Ascending aorta (tissue), 2 donors: ENCODE results near the gene MISFA. TPM values are rescaled to one million over a fixed set of nuclear protein-coding genes. Genes with fewer than 3 reads are reported as not detected.

Experiments
- DNase-seq, 2 donors: peaks; one replicate each; pipeline ENCODE4 v3.0.0-alpha.2; 2019; ENCODE audit warnings: low spot score in 2 of 2
- H3K27ac ChIP-seq, 2 donors: fragments of 200-600 bp; sonication (generic); one replicate each; pipeline ENCODE4 v1.5.1; 2016 to 2017; ENCODE audit warnings: mild to moderate bottlenecking in 1 of 2
- H3K27me3 ChIP-seq: fragments of 200-600 bp; sonication (generic); one replicate; pipeline ENCODE4 v1.5.1; 2017
- H3K36me3 ChIP-seq, 2 donors: fragments of 200-600 bp; sonication (generic); one replicate each; pipeline ENCODE4 v1.5.1; 2016
- H3K4me1 ChIP-seq, 2 donors: fragments of 200-600 bp; sonication (generic); one replicate each; pipeline ENCODE4 v1.5.1; 2016 to 2017; ENCODE audit warnings: mild to moderate bottlenecking in 1 of 2
- H3K4me3 ChIP-seq, 2 donors: fragments of 200-600 bp; sonication (generic); one replicate each; pipeline ENCODE4 v1.5.1; 2016 to 2017; ENCODE audit warnings: mild to moderate bottlenecking in 1 of 2
- H3K9me3 ChIP-seq, 2 donors: fragments of 200-600 bp; sonication (generic); one replicate each; pipeline ENCODE4 v1.5.1; 2016
- intact Hi-C: fragments of 100-400 bp; cut with DNase I; formaldehyde crosslinking; loops from one replicate; pipeline ENCODE4 v1.15.1; 2023
- total RNA-seq: library from RNA; depleted of rRNA; stranded (reverse); fragments of >200 nt; gene quantifications from one replicate; pipeline ENCODE4 v1.1.0, GENCODE V29; 2016
- TF ChIP-seq, protein P1 (sequence below), 3 experiments: fragments of 200-600 bp in 2 of 3; fragments of 450-650 bp in 1 of 3; sonication (generic) in 2 of 3; IDR thresholded peaks; one replicate each; pipeline ENCODE4 v1.5.1; 2016 to 2019; ENCODE audit warnings: antibody characterized with exemption in 3 of 3, mild to moderate bottlenecking in 1 of 3, moderate library complexity in 1 of 3

MISFA gene
- total RNA-seq, 1 donor from 2014 or later: not detected

DNA sequence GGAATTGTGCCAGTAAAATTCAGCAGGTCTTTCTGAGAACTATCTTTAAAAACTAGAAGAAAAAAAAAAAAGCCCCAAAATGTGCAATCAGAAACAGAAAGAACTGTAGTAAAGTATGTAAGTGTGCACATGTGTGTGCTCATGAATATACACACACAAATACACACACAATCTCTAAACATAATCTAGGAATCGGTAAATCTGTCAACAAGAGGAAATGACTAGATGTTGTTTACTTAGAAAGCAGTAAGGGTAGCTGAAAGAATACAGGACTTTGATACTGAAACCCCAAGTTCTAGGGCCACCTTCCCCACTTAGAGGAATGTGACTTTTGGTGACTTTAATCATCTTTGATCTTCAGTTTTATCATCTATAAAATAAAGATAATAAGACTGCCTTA, 24.2 kb upstream of the MISFA start:
- H3K27ac ChIP-seq: no peak overlapping the region
- no peaks in the 10 kb centered on the region for H3K4me1 ChIP-seq
- TF ChIP-seq, protein P1, sequence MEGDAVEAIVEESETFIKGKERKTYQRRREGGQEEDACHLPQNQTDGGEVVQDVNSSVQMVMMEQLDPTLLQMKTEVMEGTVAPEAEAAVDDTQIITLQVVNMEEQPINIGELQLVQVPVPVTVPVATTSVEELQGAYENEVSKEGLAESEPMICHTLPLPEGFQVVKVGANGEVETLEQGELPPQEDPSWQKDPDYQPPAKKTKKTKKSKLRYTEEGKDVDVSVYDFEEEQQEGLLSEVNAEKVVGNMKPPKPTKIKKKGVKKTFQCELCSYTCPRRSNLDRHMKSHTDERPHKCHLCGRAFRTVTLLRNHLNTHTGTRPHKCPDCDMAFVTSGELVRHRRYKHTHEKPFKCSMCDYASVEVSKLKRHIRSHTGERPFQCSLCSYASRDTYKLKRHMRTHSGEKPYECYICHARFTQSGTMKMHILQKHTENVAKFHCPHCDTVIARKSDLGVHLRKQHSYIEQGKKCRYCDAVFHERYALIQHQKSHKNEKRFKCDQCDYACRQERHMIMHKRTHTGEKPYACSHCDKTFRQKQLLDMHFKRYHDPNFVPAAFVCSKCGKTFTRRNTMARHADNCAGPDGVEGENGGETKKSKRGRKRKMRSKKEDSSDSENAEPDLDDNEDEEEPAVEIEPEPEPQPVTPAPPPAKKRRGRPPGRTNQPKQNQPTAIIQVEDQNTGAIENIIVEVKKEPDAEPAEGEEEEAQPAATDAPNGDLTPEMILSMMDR (IDR thresholded peaks at IDR 0.05): no peak
- intact Hi-C loops: no loop called here
- DNase-seq: no peak
- no peaks in the 10 kb centered on the region for H3K27me3 ChIP-seq
- H3K9me3 ChIP-seq: no peaks in the 10 kb centered on the region
- peaks cover 34 to 63% of the 10 kb centered on the region in 2 donors for H3K36me3 ChIP-seq
- H3K4me3 ChIP-seq: no peak overlapping the region

- intact Hi-C loops: no loop called here
- H3K4me3 ChIP-seq: no peak overlapping the region
These were observed 20.5 kb upstream of the MISFA start for GRCh38 chr11:18578975-18579598.

GRCh38 chr11:18580113-18580766, 19.3 kb upstream of the MISFA start:
- H3K4me1 ChIP-seq: no peaks in the 10 kb centered on the region
- no peak overlapping the region for H3K27ac ChIP-seq
- TF ChIP-seq, protein P1 (IDR thresholded peaks at IDR 0.05): no peak
- no peak for DNase-seq
- no peaks in the 10 kb centered on the region for H3K9me3 ChIP-seq
- no peak overlapping the region for H3K4me3 ChIP-seq
- peaks cover 16 to 29% of the 10 kb centered on the region in 2 donors for H3K36me3 ChIP-seq
- intact Hi-C loops: no loop called here
- no peaks in the 10 kb centered on the region for H3K27me3 ChIP-seq

More at GRCh38 chr11:18578975-18579598, 20.5 kb upstream of the MISFA start:
- Histone ChIP-seq H3K36me3 (peaks cover 25 to 39% of the 10 kb centered on the region in 2 donors), H3K4me1 (no peaks in the 10 kb centered on the region), H3K27ac (no peak overlapping the region), H3K27me3 (no peaks in the 10 kb centered on the region), H3K9me3 (no peaks in the 10 kb centered on the region)
- DNase-seq: no peak
- TF ChIP-seq, protein P1 (IDR thresholded peaks at IDR 0.05): no peak

DNA sequence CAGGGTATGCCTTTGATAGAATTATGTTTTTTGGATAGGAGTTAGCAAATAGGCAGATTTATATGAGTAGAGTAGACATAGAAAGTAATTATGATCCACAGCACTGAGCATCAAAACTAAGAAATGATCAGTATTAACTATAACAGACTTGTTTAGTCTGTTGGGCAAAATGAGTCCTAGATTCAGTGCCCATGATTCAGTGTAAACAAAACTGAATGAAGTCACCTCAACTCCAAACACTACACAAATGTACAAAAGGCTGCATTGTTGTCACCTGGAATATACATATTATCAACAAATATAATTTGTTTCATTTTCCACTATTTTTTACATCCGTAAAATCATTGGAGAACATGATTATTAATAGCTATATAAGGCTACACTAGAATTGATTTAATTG, 17.8 kb upstream of the MISFA start:
- Histone ChIP-seq H3K9me3 (no peaks in the 10 kb centered on the region), H3K27me3 (no peaks in the 10 kb centered on the region), H3K4me1 (peaks cover 0 to 1% of the 10 kb centered on the region in 2 donors), H3K4me3 (no peak overlapping the region), H3K36me3 (peaks cover 3 to 17% of the 10 kb centered on the region in 2 donors), H3K27ac (no peak overlapping the region)
- TF ChIP-seq, protein P1 (IDR thresholded peaks at IDR 0.05): no peak
- intact Hi-C loops: no loop called here
- DNase-seq: no peak

- no peaks in the 10 kb centered on the region for H3K27me3 ChIP-seq
- H3K27ac ChIP-seq: peak within 1 kb of the TSS; percentile 75 to 90
These were observed 11.0 kb upstream of the MISFA start, which contains the start of gene UEVLD for GRCh38 chr11:18588297-18589252. Gene UEVLD (minus strand): TSS chr11:18588734. CDS start chr11:18588654, 80 bp downstream.

More at GRCh38 chr11:18588297-18589252, 11.0 kb upstream of the MISFA start, which contains the start of gene UEVLD:
- no peaks in the 10 kb centered on the region for H3K36me3 ChIP-seq
- intact Hi-C loops: loop anchor here (1.0 to 5.0 kb wide), 8 partner anchors 30 to 576 kb away; partner anchors contain the start of genes SERGEF, SPTY2D1 and TSG101
- TF ChIP-seq, protein P1 (IDR thresholded peaks at IDR 0.05): no peak
- H3K4me3 ChIP-seq: peak within 1 kb of the TSS; percentile 69 to 97
- no peaks in the 10 kb centered on the region for H3K9me3 ChIP-seq
- peaks cover 8 to 21% of the 10 kb centered on the region in 2 donors for H3K4me1 ChIP-seq
- peak; percentile 33 to 94 for DNase-seq
